Embryonic facial prominence (tissue), 1 donor: ENCODE results near the gene HOXA5.

Experiments
- DNase-seq: peaks from one replicate; pipeline ENCODE4 v3.0.0-alpha.2; 2016; ENCODE audit errors: extremely low spot score

The HOXA5 gene

GRCh38 chr7:27182861-27183681 lies 39.6 kb upstream of the HOXA5 start:
- no peak for DNase-seq

GRCh38 chr7:27182285-27182841 lies 38.9 kb upstream of the HOXA5 start:
- no peak for DNase-seq

GRCh38 chr7:27181795-27182275 lies 38.4 kb upstream of the HOXA5 start:
- no peak for DNase-seq

GRCh38 chr7:27180431-27181420 lies 37.2 kb upstream of the HOXA5 start:
- no peak for DNase-seq

GRCh38 chr7:27179503-27180430 lies 36.3 kb upstream of the HOXA5 start:
- peak; percentile 51 for DNase-seq

- DNase-seq = no peak
Measured at GRCh38 chr7:27179030-27179429, 35.5 kb upstream of the HOXA5 start.

- no peak for DNase-seq
Measured at GRCh38 chr7:27178366-27178765, 34.9 kb upstream of the HOXA5 start.

- no peak for DNase-seq
Measured at GRCh38 chr7:27177795-27178320, 34.4 kb upstream of the HOXA5 start.

GRCh38 chr7:27176962-27177794 lies 33.7 kb upstream of the HOXA5 start:
- DNase-seq = no peak

- DNase-seq = no peak
Measured at GRCh38 chr7:27176524-27176845, 33.0 kb upstream of the HOXA5 start.

GRCh38 chr7:27175626-27176523 lies 32.4 kb upstream of the HOXA5 start:
- no peak for DNase-seq

GRCh38 chr7:27174874-27175625 lies 31.6 kb upstream of the HOXA5 start:
- DNase-seq = no peak

- no peak for DNase-seq
Measured at GRCh38 chr7:27173956-27174873, 30.7 kb upstream of the HOXA5 start, which contains the start of gene HOXA10. Gene HOXA10, minus strand, starts transcription at chr7:27174320. Its CDS starts 14 bp downstream, at chr7:27174306.

GRCh38 chr7:27173511-27173955 lies 30.1 kb upstream of the HOXA5 start:
- DNase-seq = no peak

GRCh38 chr7:27172823-27173510 lies 29.5 kb upstream of the HOXA5 start:
- DNase-seq = no peak

GRCh38 chr7:27172315-27172774 lies 28.9 kb upstream of the HOXA5 start:
- DNase-seq = no peak
